Left lung (tissue), 10 donors: ENCODE measurements around the gene CNPY1. TPM values are rescaled to one million over a fixed set of nuclear protein-coding genes. Genes with fewer than 3 reads are reported as not detected.

Experiments used
- ATAC-seq: fragments of 200-7000 bp; cut with Tn5 transposase; one replicate; pipeline ENCODE4 v1.9.1; 2020; ENCODE audit warnings: moderate library complexity
- DNase-seq, 4 donors: peaks; one replicate each; pipeline ENCODE4 v3.0.0-alpha.2; 2013 to 2020
- H3K27ac ChIP-seq, 2 donors: fragments of 200-600 bp; sonication (generic) in 1 of 2; one replicate each; pipeline versions ENCODE4 v1.5.0 to v1.8.0; 2020 to 2021
- H3K27me3 ChIP-seq, 2 donors: fragments of 200-600 bp; sonication (generic) in 1 of 2; one replicate each; pipeline versions ENCODE4 v1.5.0 to v1.8.0; 2020 to 2021
- H3K36me3 ChIP-seq, 2 donors: fragments of 200-600 bp; sonication (generic) in 1 of 2; one replicate each; pipeline versions ENCODE4 v1.5.0 to v1.8.0; 2020 to 2021
- H3K4me1 ChIP-seq, 2 donors: fragments of 200-600 bp; one replicate each; pipeline ENCODE4 v1.8.0; 2021
- H3K4me3 ChIP-seq, 2 donors: fragments of 200-600 bp; sonication (generic) in 1 of 2; one replicate each; pipeline versions ENCODE4 v1.5.0 to v1.8.0; 2020 to 2021; ENCODE audit warnings: mild to moderate bottlenecking in 1 of 2
- H3K9me3 ChIP-seq, 2 donors: fragments of 200-600 bp; sonication (generic) in 1 of 2; one replicate each; pipeline versions ENCODE4 v1.5.0 to v1.8.0; 2020 to 2021
- CTCF ChIP-seq, 2 donors: fragments of 200-600 bp; sonication (generic) in 1 of 2; IDR thresholded peaks; one replicate each; pipeline versions ENCODE4 v1.5.0 to v1.8.0; 2021; ENCODE audit warnings: antibody characterized with exemption in 2 of 2
- intact Hi-C, 2 donors: fragments of 100-400 bp; cut with DNase I; formaldehyde crosslinking; loops; one replicate each; pipeline versions ENCODE4 v1.11.2 to v1.14.2; 2022
- polyA plus RNA-seq, 6 donors: library from polyadenylated mRNA; unstranded; fragments of 120-200 nt; gene quantifications; one replicate each; pipeline ENCODE4 v1.2.1, GENCODE V29; 2013; ENCODE audit not compliant: insufficient read length in 6 of 6
- total RNA-seq, 2 donors: library from RNA; stranded (reverse); fragmentation: NEBNext Ultra II Directional; extraction: Animal tissue kit (Norgen Biotek cat#: 25700); gene quantifications; one replicate each; pipeline ENCODE4 v1.2.1, GENCODE V29; 2021
- donor health status: DM: no; HTN: yes; CAD: no.
- donor health status: DM: no; HTN: no; CAD: no.

CNPY1 gene
- total and polyA plus RNA-seq, 8 donors: not detected

DNA sequence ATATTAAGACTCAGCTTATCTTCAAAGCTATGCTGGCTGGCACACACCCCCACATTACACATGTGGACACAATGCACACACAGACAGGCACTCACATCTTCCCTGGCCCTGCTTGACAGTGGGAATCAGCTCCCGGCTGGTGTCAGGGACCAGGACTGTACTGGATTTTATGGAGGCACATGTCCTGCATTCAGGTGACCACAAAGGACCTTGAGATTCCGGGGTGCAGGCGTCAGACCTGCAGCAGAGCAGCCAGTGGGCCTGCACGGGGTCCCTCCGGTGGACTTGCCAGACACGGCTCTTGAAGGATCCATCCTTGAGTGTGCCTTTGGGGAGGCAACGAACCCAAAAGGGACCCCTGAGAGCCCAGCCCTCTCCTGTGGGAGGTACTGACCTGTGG is 1.9 kb downstream of the CNPY1 start:
- intact Hi-C loops: no loop called here
- Histone ChIP-seq H3K36me3 (no peaks in the 10 kb centered on the region), H3K27me3 (peaks cover 0 to 52% of the 10 kb centered on the region in 2 donors), H3K9me3 (no peaks in the 10 kb centered on the region), H3K27ac (no peak overlapping the region), H3K4me1 (no peaks in the 10 kb centered on the region), H3K4me3 (no peak overlapping the region)
- no peak for DNase-seq
- no peak for ATAC-seq
- TF ChIP-seq CTCF (IDR thresholded peaks at IDR 0.05): no peak

DNA sequence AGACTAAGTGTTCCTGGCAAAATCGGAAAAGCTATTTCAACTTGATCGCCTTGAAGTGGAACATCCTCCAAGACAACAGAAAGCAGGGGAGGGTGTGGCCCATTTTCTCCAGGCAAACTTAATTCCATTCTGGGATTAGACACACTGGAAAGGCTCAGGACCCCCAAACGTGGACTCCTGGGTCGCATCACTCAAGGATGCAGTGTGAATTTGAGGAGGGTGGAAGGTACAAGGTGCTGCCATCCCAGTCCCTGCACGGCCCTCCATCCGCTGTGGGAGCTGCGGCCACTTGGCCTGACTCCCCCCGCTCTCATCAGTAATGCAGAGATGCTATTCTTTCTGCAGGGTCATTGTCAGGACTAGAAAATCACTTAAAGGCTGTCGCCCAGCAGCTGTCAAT is 2.4 kb downstream of the CNPY1 start:
- no peaks in the 10 kb centered on the region for H3K36me3 ChIP-seq
- TF ChIP-seq CTCF (IDR thresholded peaks at IDR 0.05): no peak

DNA sequence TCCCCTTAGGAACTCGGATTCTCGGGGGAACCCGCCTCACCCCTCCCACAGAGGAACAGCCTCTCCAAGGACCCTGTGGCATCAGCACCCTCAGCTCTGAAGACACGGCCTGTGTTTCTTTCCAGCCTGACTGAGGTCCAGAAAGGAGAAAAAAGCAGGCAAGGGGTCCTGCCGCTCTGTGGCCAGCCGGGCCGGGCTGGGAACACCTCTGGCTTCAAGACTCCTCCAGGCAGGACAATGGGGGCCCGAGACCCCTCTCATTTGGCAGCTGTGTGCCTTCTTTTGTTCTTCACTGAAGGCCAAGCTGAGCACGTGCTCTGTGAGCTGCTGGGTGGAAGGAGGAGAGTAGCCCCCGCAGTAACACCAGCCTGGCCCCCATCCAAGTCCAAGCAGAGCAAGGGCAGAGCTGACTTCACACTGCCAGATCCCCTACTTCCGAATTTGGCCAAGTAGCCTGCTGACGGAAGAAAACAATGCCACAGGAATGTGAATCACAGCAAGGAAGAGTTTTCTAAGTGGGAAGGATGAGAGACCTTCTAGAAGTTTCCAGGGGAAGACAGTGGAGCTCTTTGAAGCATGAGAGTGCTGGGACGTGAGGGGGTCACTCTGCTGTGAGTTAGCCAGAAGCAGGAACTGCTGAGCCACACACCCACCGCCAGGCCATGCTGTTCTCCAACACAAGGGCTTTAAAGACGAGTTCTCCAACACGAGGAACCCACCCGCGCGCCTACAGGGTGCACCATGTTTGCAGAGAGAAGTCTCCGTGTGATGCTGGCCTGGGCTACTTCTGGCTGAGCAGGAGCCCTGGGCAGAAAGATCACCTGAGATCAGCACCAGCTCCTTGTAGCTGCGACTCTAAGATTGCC is 3.1 kb downstream of the CNPY1 start:
- H3K36me3 ChIP-seq: no peaks in the 10 kb centered on the region
- H3K4me1 ChIP-seq: no peaks in the 10 kb centered on the region
- DNase-seq: no peak
- TF ChIP-seq CTCF (IDR thresholded peaks at IDR 0.05): no peak
- H3K27me3 ChIP-seq: peaks cover 0 to 64% of the 10 kb centered on the region in 2 donors
- intact Hi-C loops: no loop called here
- H3K9me3 ChIP-seq: no peaks in the 10 kb centered on the region
- no peak overlapping the region for H3K4me3 ChIP-seq
- H3K27ac ChIP-seq: no peak overlapping the region
- no peak for ATAC-seq

More for the DNA sequence above, 2.4 kb downstream of the CNPY1 start:
- Histone ChIP-seq H3K4me1 (no peaks in the 10 kb centered on the region), H3K4me3 (no peak overlapping the region), H3K27ac (no peak overlapping the region), H3K27me3 (peaks cover 0 to 58% of the 10 kb centered on the region in 2 donors), H3K9me3 (no peaks in the 10 kb centered on the region)
- ATAC-seq: no peak
- intact Hi-C loops: no loop called here
- no peak for DNase-seq

GRCh38 chr7:155541986-155542675 is 4.2 kb downstream of the CNPY1 start:
- H3K27ac ChIP-seq: no peak overlapping the region
- intact Hi-C loops: no loop called here
- DNase-seq: no peak
- no peaks in the 10 kb centered on the region for H3K9me3 ChIP-seq
- H3K4me1 ChIP-seq: no peaks in the 10 kb centered on the region
- no peaks in the 10 kb centered on the region for H3K36me3 ChIP-seq
- H3K4me3 ChIP-seq: no peak overlapping the region
- TF ChIP-seq CTCF (IDR thresholded peaks at IDR 0.05): no peak
- no peak for ATAC-seq
- H3K27me3 ChIP-seq: peaks cover 0 to 68% of the 10 kb centered on the region in 2 donors

DNA sequence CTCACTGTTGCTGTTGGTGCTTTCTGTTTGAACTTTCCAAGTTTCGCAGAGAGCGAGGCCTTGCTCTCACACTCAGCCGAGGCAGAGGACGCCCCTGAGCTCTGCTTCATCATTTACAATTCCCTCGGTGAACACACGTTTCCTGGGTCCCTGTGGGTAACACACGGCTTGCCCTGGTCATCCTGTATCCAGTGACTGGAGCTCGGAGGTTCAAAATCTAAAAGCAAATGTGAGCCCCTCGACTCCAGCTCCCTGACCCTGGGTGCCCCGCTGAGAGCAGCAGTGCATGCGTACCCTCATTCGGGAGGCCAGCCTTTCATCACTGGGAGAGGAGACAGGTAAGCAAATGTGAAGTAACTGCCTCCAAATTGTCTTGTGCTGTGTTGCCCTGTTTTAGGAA is 5.8 kb downstream of the CNPY1 start:
- Histone ChIP-seq H3K4me1 (no peaks in the 10 kb centered on the region), H3K9me3 (no peaks in the 10 kb centered on the region), H3K27ac (no peak overlapping the region), H3K27me3 (peaks cover 0 to 73% of the 10 kb centered on the region in 2 donors), H3K36me3 (no peaks in the 10 kb centered on the region), H3K4me3 (no peak overlapping the region)
- ATAC-seq (no peak), DNase-seq (no peak)
- TF ChIP-seq CTCF (IDR thresholded peaks at IDR 0.05): no peak
- intact Hi-C loops: no loop called here
